OCI-LY1 (cell line): ENCODE measurements around the gene TSPAN3.

Experiments
- H2AFZ ChIP-seq: fragments of 200-600 bp; sonication (generic), shearing (Covaris generic); 2 replicates; pipeline ENCODE4 v1.6.0; 2014; ENCODE audit warnings: antibody characterized with exemption, mild to moderate bottlenecking, low read length
- H3F3A ChIP-seq: fragments of 200-600 bp; sonication (generic), shearing (Covaris generic); 2 replicates; pipeline ENCODE4 v1.6.0; 2014; ENCODE audit warnings: mild to moderate bottlenecking, antibody characterized with exemption, low read length, moderate library complexity; ENCODE audit not compliant: insufficient read depth
- H3K27ac ChIP-seq: fragments of 200-600 bp; sonication (generic); 2 replicates; pipeline ENCODE4 v1.5.1; 2014; ENCODE audit warnings: low read length, mixed run types, mild to moderate bottlenecking, low read depth; ENCODE audit not compliant: poor library complexity, severe bottlenecking
- H3K27me3 ChIP-seq: fragments of 200-600 bp; sonication (generic); 2 replicates; pipeline ENCODE4 v1.6.0; 2014; ENCODE audit warnings: antibody characterized with exemption, mild to moderate bottlenecking, low read length, moderate library complexity; ENCODE audit not compliant: insufficient read depth
- H3K36me3 ChIP-seq: fragments of 200-600 bp; sonication (generic); 2 replicates; pipeline ENCODE4 v1.6.1; 2014; ENCODE audit warnings: mild to moderate bottlenecking, antibody characterized with exemption, low read length, moderate library complexity, mixed read lengths; ENCODE audit not compliant: insufficient read depth
- H3K4me1 ChIP-seq: fragments of 200-600 bp; sonication (generic); 2 replicates; pipeline ENCODE4 v1.5.1; 2014; ENCODE audit warnings: mild to moderate bottlenecking, low read length, moderate library complexity; ENCODE audit not compliant: insufficient read depth, severe bottlenecking
- H3K4me2 ChIP-seq: fragments of 200-600 bp; sonication (generic), shearing (Covaris generic); 2 replicates; pipeline ENCODE4 v1.6.1; 2014; ENCODE audit warnings: low read length
- H3K4me3 ChIP-seq: fragments of 200-600 bp; sonication (generic); 2 replicates; pipeline ENCODE4 v1.5.1; 2014; ENCODE audit warnings: low read length, low read depth, mild to moderate bottlenecking, mixed read lengths; ENCODE audit not compliant: poor library complexity, severe bottlenecking
- H3K79me2 ChIP-seq: fragments of 200-600 bp; shearing (Covaris generic); 2 replicates; pipeline ENCODE4 v1.6.1; 2016; ENCODE audit warnings: mixed run types, low read length, mixed read lengths; ENCODE audit not compliant: insufficient read depth
- H3K9ac ChIP-seq: fragments of 200-600 bp; sonication (generic), shearing (Covaris generic); 2 replicates; pipeline ENCODE4 v1.6.1; 2014; ENCODE audit warnings: mild to moderate bottlenecking, low read length, mixed read lengths
- H3K9me2 ChIP-seq: fragments of 200-600 bp; sonication (generic), shearing (Covaris generic); 2 replicates; pipeline ENCODE4 v1.6.1; 2014; ENCODE audit warnings: low read depth, mild to moderate bottlenecking, low read length, mixed read lengths
- H3K9me3 ChIP-seq: fragments of 200-600 bp; shearing (Covaris generic); 2 replicates; pipeline ENCODE4 v1.6.1; 2014; ENCODE audit warnings: low read length, mixed read lengths
- H4K20me1 ChIP-seq: fragments of 200-600 bp; sonication (generic), shearing (Covaris generic); 2 replicates; pipeline ENCODE4 v1.6.0; 2016; ENCODE audit warnings: mild to moderate bottlenecking, low read length; ENCODE audit not compliant: insufficient read depth
- EZH2 ChIP-seq: fragments of 200-600 bp; sonication (generic), shearing (Covaris generic); IDR thresholded peaks from 2 replicates; pipeline ENCODE4 v1.8.0; 2017; ENCODE audit warnings: borderline replicate concordance, mixed run types, mild to moderate bottlenecking, antibody characterized with exemption, low read length, moderate library complexity, mixed read lengths
- TF ChIP-seq, protein P1 (sequence below): fragments of 200-600 bp; sonication (generic), shearing (Covaris generic); IDR thresholded peaks from 2 replicates; pipeline ENCODE4 v1.5.1; 2017; ENCODE audit warnings: mild to moderate bottlenecking, antibody characterized with exemption, low read length, moderate library complexity, mixed read lengths

The TSPAN3 gene

GRCh38 chr15:76994001-76994400 lies 76.9 kb downstream of the TSPAN3 start:
- no peaks in the 10 kb centered on the region for H3K9me3 ChIP-seq
- no peaks in the 10 kb centered on the region for H3F3A ChIP-seq
- no peak overlapping the region for H3K27ac ChIP-seq
- TF ChIP-seq EZH2 = no peak
- TF ChIP-seq, protein P1, sequence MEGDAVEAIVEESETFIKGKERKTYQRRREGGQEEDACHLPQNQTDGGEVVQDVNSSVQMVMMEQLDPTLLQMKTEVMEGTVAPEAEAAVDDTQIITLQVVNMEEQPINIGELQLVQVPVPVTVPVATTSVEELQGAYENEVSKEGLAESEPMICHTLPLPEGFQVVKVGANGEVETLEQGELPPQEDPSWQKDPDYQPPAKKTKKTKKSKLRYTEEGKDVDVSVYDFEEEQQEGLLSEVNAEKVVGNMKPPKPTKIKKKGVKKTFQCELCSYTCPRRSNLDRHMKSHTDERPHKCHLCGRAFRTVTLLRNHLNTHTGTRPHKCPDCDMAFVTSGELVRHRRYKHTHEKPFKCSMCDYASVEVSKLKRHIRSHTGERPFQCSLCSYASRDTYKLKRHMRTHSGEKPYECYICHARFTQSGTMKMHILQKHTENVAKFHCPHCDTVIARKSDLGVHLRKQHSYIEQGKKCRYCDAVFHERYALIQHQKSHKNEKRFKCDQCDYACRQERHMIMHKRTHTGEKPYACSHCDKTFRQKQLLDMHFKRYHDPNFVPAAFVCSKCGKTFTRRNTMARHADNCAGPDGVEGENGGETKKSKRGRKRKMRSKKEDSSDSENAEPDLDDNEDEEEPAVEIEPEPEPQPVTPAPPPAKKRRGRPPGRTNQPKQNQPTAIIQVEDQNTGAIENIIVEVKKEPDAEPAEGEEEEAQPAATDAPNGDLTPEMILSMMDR = no peak
- H3K79me2 ChIP-seq = no peaks in the 10 kb centered on the region
- H4K20me1 ChIP-seq = no peaks in the 10 kb centered on the region
- H3K27me3 ChIP-seq = no peaks in the 10 kb centered on the region; the same call in 1 of the 2 replicates
- H3K9me2 ChIP-seq = no peaks in the 10 kb centered on the region
- peaks cover 19% of the 10 kb centered on the region for H3K4me1 ChIP-seq
- H3K36me3 ChIP-seq = no peaks in the 10 kb centered on the region
- H3K9ac ChIP-seq = no peak overlapping the region
- H3K4me2 ChIP-seq = no peak overlapping the region
- H2AFZ ChIP-seq = no peak overlapping the region
- no peak overlapping the region for H3K4me3 ChIP-seq

DNA sequence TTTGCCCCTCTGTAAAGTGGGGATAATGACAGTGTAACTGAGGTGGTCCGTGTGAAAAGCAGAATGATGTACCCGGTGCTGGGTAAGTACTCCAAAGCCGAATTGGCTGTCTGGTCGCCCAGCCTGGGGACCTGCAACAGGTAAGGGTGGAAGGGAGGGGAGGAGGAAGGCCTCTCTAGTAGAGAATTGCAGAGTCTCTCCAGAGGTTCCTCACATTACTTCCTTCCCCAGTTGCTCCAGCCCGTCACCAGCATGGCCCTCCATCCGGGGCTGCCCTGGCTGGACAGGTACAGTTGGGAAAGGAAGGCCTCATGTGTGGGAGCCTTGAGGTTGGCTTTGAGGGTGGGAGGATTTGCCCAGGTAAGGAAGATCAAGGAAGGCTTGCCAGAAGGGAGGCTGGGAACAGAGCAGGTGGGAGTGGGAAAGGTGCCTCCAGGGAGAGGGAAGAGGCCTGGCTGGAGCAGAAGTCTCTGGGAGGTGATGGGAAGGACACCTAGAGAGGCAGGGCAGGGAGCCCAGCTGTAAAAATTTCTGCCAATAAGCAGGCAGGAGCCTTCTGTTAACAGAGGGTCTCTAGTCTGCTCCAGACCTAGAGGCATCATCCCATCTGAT lies 77.7 kb downstream of the TSPAN3 start:
- H3F3A ChIP-seq = no peaks in the 10 kb centered on the region
- no peaks in the 10 kb centered on the region for H3K79me2 ChIP-seq
- no peaks in the 10 kb centered on the region for H4K20me1 ChIP-seq
- H3K9me2 ChIP-seq = no peaks in the 10 kb centered on the region
- no peak overlapping the region for H3K27ac ChIP-seq
- no peak overlapping the region for H2AFZ ChIP-seq
- no peak for TF ChIP-seq EZH2
- TF ChIP-seq, protein P1 = no peak
- H3K4me3 ChIP-seq = no peak overlapping the region
- H3K9ac ChIP-seq = no peak overlapping the region
- no peak overlapping the region for H3K4me2 ChIP-seq
- peaks cover 25% of the 10 kb centered on the region for H3K4me1 ChIP-seq
- H3K27me3 ChIP-seq = no peaks in the 10 kb centered on the region; the same call in 1 of the 2 replicates
- no peaks in the 10 kb centered on the region for H3K9me3 ChIP-seq
- H3K36me3 ChIP-seq = no peaks in the 10 kb centered on the region

GRCh38 chr15:76991741-76992645 lies 78.9 kb downstream of the TSPAN3 start:
- no peaks in the 10 kb centered on the region for H3K9me2 ChIP-seq
- H3K79me2 ChIP-seq = no peaks in the 10 kb centered on the region
- no peak overlapping the region for H3K27ac ChIP-seq
- no peaks in the 10 kb centered on the region for H3K36me3 ChIP-seq
- no peaks in the 10 kb centered on the region for H4K20me1 ChIP-seq
- no peak for TF ChIP-seq EZH2
- TF ChIP-seq, protein P1 = no peak
- no peak overlapping the region for H3K4me3 ChIP-seq
- no peak overlapping the region for H2AFZ ChIP-seq
- no peak overlapping the region for H3K9ac ChIP-seq
- H3K4me2 ChIP-seq = no peak overlapping the region
- H3K9me3 ChIP-seq = no peaks in the 10 kb centered on the region
- H3F3A ChIP-seq = no peaks in the 10 kb centered on the region
- H3K27me3 ChIP-seq = no peaks in the 10 kb centered on the region; the same call in 1 of the 2 replicates
- H3K4me1 ChIP-seq = peaks cover 26% of the 10 kb centered on the region
